DND-41 (cell line): ENCODE results near the gene NKX2-1.
"Not testable (repeated sequence)": the region's sequence is repeated elsewhere in the genome, so short reads cannot be mapped to it uniquely, and the experiment has no call there.

ENCODE experiments used
- ATAC-seq: fragments of 200-7000 bp; cut with Tn5 transposase; 3 replicates; pipeline ENCODE4 v1.9.1; 2021; ENCODE audit warnings: low read depth; ENCODE audit not compliant: insufficient read depth
- DNase-seq: peaks from one replicate; pipeline ENCODE4 v3.0.0-alpha.2; 2020
- H2AFZ ChIP-seq: 2 replicates; pipeline ENCODE4 v1.6.0; 2012; ENCODE audit warnings: low read depth, low read length
- H3K27ac ChIP-seq: 2 replicates; pipeline ENCODE4 v1.5.1; 2012; ENCODE audit warnings: low read length, inconsistent platforms
- H3K27me3 ChIP-seq: fragments of 200-600 bp; sonication (generic); 2 replicates; pipeline ENCODE4 v1.6.0; 2012; ENCODE audit warnings: low read length, mild to moderate bottlenecking, inconsistent platforms; ENCODE audit not compliant: insufficient read depth, poor library complexity
- H3K36me3 ChIP-seq: 2 replicates; pipeline ENCODE4 v1.5.1; 2012; ENCODE audit warnings: low read length, inconsistent platforms; ENCODE audit not compliant: insufficient read depth
- H3K4me1 ChIP-seq: 2 replicates; pipeline ENCODE4 v1.5.1; 2012; ENCODE audit warnings: mild to moderate bottlenecking, low read length; ENCODE audit not compliant: insufficient read depth
- H3K4me2 ChIP-seq: 2 replicates; pipeline ENCODE4 v1.6.0; 2012; ENCODE audit warnings: mild to moderate bottlenecking, moderate library complexity, low read length, inconsistent platforms; ENCODE audit not compliant: insufficient read depth
- H3K4me3 ChIP-seq, 2 experiments: fragments of 200-600 bp in 1 of 2; shearing (Covaris generic) in 1 of 2; 2 replicates each; pipeline ENCODE4 v1.5.1; 2012 to 2016; ENCODE audit warnings: inconsistent platforms in 2 of 2, low read length in 2 of 2, mild to moderate bottlenecking in 2 of 2, low read depth in 1 of 2, moderate library complexity in 1 of 2
- H3K79me2 ChIP-seq: 2 replicates; pipeline ENCODE4 v1.6.0; 2012; ENCODE audit warnings: low read length, inconsistent platforms; ENCODE audit not compliant: insufficient read depth
- H3K9ac ChIP-seq: 2 replicates; pipeline ENCODE4 v1.6.0; 2012; ENCODE audit warnings: low read depth, mild to moderate bottlenecking, inconsistent platforms, low read length, moderate library complexity
- H3K9me3 ChIP-seq: 2 replicates; pipeline ENCODE4 v1.5.1; 2012; ENCODE audit warnings: low read length, moderate library complexity, mild to moderate bottlenecking, inconsistent platforms; ENCODE audit not compliant: insufficient read depth, severe bottlenecking
- H4K20me1 ChIP-seq: 2 replicates; pipeline ENCODE4 v1.6.0; 2012; ENCODE audit warnings: low read length; ENCODE audit not compliant: insufficient read depth
- EZH2 ChIP-seq: IDR thresholded peaks from 3 replicates; pipeline ENCODE4 v1.6.1; 2012; ENCODE audit warnings: borderline replicate concordance, low read depth, mild to moderate bottlenecking, moderate library complexity, low read length, inconsistent platforms; ENCODE audit not compliant: severe bottlenecking
- TF ChIP-seq, protein P1 (sequence below): IDR thresholded peaks from 2 replicates; pipeline ENCODE4 v1.5.1; 2012; ENCODE audit warnings: borderline replicate concordance, low read length, moderate library complexity, mild to moderate bottlenecking; ENCODE audit not compliant: poor library complexity, severe bottlenecking; ENCODE audit errors: extremely low read depth

Gene NKX2-1

GRCh38 chr14:36553656-36554260 is 33.7 kb upstream of the NKX2-1 start:
- Histone ChIP-seq H4K20me1 (no peaks in the 10 kb centered on the region), H3K36me3 (no peaks in the 10 kb centered on the region), H3K27me3 (no peaks in the 10 kb centered on the region), H3K27ac (no peak overlapping the region), H3K4me2 (no peak overlapping the region), H2AFZ (no peak overlapping the region), H3K9me3 (no peaks in the 10 kb centered on the region), H3K9ac (no peak overlapping the region), H3K79me2 (no peaks in the 10 kb centered on the region), H3K4me1 (peaks cover 16% of the 10 kb centered on the region), H3K4me3 (no peak overlapping the region)
- no peak for TF ChIP-seq EZH2
- TF ChIP-seq, protein P1, sequence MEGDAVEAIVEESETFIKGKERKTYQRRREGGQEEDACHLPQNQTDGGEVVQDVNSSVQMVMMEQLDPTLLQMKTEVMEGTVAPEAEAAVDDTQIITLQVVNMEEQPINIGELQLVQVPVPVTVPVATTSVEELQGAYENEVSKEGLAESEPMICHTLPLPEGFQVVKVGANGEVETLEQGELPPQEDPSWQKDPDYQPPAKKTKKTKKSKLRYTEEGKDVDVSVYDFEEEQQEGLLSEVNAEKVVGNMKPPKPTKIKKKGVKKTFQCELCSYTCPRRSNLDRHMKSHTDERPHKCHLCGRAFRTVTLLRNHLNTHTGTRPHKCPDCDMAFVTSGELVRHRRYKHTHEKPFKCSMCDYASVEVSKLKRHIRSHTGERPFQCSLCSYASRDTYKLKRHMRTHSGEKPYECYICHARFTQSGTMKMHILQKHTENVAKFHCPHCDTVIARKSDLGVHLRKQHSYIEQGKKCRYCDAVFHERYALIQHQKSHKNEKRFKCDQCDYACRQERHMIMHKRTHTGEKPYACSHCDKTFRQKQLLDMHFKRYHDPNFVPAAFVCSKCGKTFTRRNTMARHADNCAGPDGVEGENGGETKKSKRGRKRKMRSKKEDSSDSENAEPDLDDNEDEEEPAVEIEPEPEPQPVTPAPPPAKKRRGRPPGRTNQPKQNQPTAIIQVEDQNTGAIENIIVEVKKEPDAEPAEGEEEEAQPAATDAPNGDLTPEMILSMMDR: peak; percentile 77
- DNase-seq (peak; percentile 34), ATAC-seq (peak; percentile 58; the same call in 2 of the 3 replicates)

GRCh38 chr14:36550899-36551298 is 30.9 kb upstream of the NKX2-1 start:
- no peaks in the 10 kb centered on the region for H3K9me3 ChIP-seq
- H3K4me1 ChIP-seq: peaks cover 9% of the 10 kb centered on the region
- H3K4me3 ChIP-seq: no peak overlapping the region
- no peak overlapping the region for H3K4me2 ChIP-seq
- no peak overlapping the region for H3K27ac ChIP-seq
- no peak for DNase-seq
- no peak overlapping the region for H3K9ac ChIP-seq
- no peaks in the 10 kb centered on the region for H4K20me1 ChIP-seq
- no peak overlapping the region for H2AFZ ChIP-seq
- H3K79me2 ChIP-seq: no peaks in the 10 kb centered on the region
- no peak for ATAC-seq
- TF ChIP-seq EZH2: no peak
- no peaks in the 10 kb centered on the region for H3K36me3 ChIP-seq
- no peaks in the 10 kb centered on the region for H3K27me3 ChIP-seq

GRCh38 chr14:36544280-36544679 is 24.2 kb upstream of the NKX2-1 start:
- not testable (repeated sequence) for DNase-seq, H3K4me1 ChIP-seq, H3K27me3 ChIP-seq, H4K20me1 ChIP-seq, H3K4me2 ChIP-seq, H3K4me3 ChIP-seq, H3K9ac ChIP-seq, H3K27ac ChIP-seq, H3K79me2 ChIP-seq, H2AFZ ChIP-seq, ATAC-seq, H3K9me3 ChIP-seq, H3K36me3 ChIP-seq

GRCh38 chr14:36538051-36538450 is 18.0 kb upstream of the NKX2-1 start:
- Histone ChIP-seq H3K9ac (no peak overlapping the region), H3K4me2 (no peak overlapping the region), H2AFZ (no peak overlapping the region), H3K27ac (no peak overlapping the region), H3K27me3 (peaks cover 11% of the 10 kb centered on the region), H4K20me1 (no peaks in the 10 kb centered on the region), H3K36me3 (no peaks in the 10 kb centered on the region), H3K9me3 (no peaks in the 10 kb centered on the region), H3K4me3 (no peak overlapping the region), H3K4me1 (no peaks in the 10 kb centered on the region), H3K79me2 (no peaks in the 10 kb centered on the region)
- no peak for ATAC-seq
- TF ChIP-seq, protein P1: no peak
- TF ChIP-seq EZH2: no peak
- no peak for DNase-seq
